Body of pancreas (tissue), 4 donors: ENCODE data around the gene RBM24.

Experiments
- POLR2A ChIP-seq, 3 donors: fragments of 450-650 bp; IDR thresholded peaks; one replicate each; pipeline ENCODE4 v1.6.1; 2016; ENCODE audit warnings: antibody characterized with exemption in 3 of 3, mild to moderate bottlenecking in 2 of 3
- TF ChIP-seq, protein P1 (sequence below), 7 experiments: fragments of 450-650 bp in 4 of 7; fragments of 200-600 bp in 3 of 7; sonication (generic) in 3 of 7; IDR thresholded peaks; one replicate each; pipeline ENCODE4 v1.5.1; 2016 to 2019; ENCODE audit warnings: antibody characterized with exemption in 7 of 7

- TF ChIP-seq, protein P1, sequence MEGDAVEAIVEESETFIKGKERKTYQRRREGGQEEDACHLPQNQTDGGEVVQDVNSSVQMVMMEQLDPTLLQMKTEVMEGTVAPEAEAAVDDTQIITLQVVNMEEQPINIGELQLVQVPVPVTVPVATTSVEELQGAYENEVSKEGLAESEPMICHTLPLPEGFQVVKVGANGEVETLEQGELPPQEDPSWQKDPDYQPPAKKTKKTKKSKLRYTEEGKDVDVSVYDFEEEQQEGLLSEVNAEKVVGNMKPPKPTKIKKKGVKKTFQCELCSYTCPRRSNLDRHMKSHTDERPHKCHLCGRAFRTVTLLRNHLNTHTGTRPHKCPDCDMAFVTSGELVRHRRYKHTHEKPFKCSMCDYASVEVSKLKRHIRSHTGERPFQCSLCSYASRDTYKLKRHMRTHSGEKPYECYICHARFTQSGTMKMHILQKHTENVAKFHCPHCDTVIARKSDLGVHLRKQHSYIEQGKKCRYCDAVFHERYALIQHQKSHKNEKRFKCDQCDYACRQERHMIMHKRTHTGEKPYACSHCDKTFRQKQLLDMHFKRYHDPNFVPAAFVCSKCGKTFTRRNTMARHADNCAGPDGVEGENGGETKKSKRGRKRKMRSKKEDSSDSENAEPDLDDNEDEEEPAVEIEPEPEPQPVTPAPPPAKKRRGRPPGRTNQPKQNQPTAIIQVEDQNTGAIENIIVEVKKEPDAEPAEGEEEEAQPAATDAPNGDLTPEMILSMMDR (IDR thresholded peaks at IDR 0.05): no peak
- TF ChIP-seq POLR2A (IDR thresholded peaks at IDR 0.05): no peak
These were observed 19.5 kb downstream of the RBM24 start for GRCh38 chr6:17300637-17301036.
